ENCODE results near the gene OTUB2. TPM values are rescaled to one million over a fixed set of nuclear protein-coding genes. Genes with fewer than 3 reads are reported as not detected.

The OTUB2 gene
- total RNA-seq, 1 experiment from 2014 or later: 3.4 TPM

GRCh38 chr14:93986955-93987354, 39.2 kb upstream of the OTUB2 start:
- Histone ChIP-seq H3K27ac (ENCODE audit: low read length) (no peak overlapping the region), H3K36me3 (ENCODE audit: control insufficient read depth, insufficient read depth, low read length) (no peaks in the 10 kb centered on the region), H3K4me3 (ENCODE audit: low read depth in 2 of 2, low read length in 2 of 2) (no peak overlapping the region), H3K27me3 (ENCODE audit: control insufficient read depth, insufficient read depth, low read length) (no peaks in the 10 kb centered on the region), H3K4me1 (ENCODE audit: control insufficient read depth, insufficient read depth, low read length) (peaks cover 7% of the 10 kb centered on the region), H3K9me3 (ENCODE audit: control insufficient read depth, insufficient read depth, low read depth, low read length) (no peaks in the 10 kb centered on the region)
- ChIA-PET POLR2A (no interaction called here), CTCF (no interaction called here)
- intact Hi-C loops (cut with micrococcal nuclease; ENCODE audit: unreplicated experiment): no loop called here
- TF ChIP-seq, protein P1, sequence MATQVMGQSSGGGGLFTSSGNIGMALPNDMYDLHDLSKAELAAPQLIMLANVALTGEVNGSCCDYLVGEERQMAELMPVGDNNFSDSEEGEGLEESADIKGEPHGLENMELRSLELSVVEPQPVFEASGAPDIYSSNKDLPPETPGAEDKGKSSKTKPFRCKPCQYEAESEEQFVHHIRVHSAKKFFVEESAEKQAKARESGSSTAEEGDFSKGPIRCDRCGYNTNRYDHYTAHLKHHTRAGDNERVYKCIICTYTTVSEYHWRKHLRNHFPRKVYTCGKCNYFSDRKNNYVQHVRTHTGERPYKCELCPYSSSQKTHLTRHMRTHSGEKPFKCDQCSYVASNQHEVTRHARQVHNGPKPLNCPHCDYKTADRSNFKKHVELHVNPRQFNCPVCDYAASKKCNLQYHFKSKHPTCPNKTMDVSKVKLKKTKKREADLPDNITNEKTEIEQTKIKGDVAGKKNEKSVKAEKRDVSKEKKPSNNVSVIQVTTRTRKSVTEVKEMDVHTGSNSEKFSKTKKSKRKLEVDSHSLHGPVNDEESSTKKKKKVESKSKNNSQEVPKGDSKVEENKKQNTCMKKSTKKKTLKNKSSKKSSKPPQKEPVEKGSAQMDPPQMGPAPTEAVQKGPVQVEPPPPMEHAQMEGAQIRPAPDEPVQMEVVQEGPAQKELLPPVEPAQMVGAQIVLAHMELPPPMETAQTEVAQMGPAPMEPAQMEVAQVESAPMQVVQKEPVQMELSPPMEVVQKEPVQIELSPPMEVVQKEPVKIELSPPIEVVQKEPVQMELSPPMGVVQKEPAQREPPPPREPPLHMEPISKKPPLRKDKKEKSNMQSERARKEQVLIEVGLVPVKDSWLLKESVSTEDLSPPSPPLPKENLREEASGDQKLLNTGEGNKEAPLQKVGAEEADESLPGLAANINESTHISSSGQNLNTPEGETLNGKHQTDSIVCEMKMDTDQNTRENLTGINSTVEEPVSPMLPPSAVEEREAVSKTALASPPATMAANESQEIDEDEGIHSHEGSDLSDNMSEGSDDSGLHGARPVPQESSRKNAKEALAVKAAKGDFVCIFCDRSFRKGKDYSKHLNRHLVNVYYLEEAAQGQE (IDR thresholded peaks at IDR 0.05; ENCODE audit: insufficient read depth in 1 of 2, low read depth in 2 of 2, low read length in 1 of 2): no peak
- no peak for TF ChIP-seq TCF7L2 (IDR thresholded peaks at IDR 0.05; ENCODE audit: low read depth, low read length)
- TF ChIP-seq, protein P2, sequence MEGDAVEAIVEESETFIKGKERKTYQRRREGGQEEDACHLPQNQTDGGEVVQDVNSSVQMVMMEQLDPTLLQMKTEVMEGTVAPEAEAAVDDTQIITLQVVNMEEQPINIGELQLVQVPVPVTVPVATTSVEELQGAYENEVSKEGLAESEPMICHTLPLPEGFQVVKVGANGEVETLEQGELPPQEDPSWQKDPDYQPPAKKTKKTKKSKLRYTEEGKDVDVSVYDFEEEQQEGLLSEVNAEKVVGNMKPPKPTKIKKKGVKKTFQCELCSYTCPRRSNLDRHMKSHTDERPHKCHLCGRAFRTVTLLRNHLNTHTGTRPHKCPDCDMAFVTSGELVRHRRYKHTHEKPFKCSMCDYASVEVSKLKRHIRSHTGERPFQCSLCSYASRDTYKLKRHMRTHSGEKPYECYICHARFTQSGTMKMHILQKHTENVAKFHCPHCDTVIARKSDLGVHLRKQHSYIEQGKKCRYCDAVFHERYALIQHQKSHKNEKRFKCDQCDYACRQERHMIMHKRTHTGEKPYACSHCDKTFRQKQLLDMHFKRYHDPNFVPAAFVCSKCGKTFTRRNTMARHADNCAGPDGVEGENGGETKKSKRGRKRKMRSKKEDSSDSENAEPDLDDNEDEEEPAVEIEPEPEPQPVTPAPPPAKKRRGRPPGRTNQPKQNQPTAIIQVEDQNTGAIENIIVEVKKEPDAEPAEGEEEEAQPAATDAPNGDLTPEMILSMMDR (IDR thresholded peaks at IDR 0.05): no peak
- no peak for TF ChIP-seq SIN3A (IDR thresholded peaks at IDR 0.05; ENCODE audit: borderline replicate concordance, insufficient read depth, low read depth, low read length)
- no peak for TF ChIP-seq POLR2AphosphoS5 (IDR thresholded peaks at IDR 0.05; ENCODE audit: low read depth, low read length)
- no TSS peak for BruUV-seq (replicated peaks)
- DNase-seq (ENCODE audit: low read depth, low spot score): no peak
- ATAC-seq: no peak
- in situ Hi-C loops (cut with HindIII; ENCODE audit: low pct_unique_long_range_greater_than_20kb, low sequenced_read_pairs): no loop called here

GRCh38 chr14:93987376-93987775, 38.8 kb upstream of the OTUB2 start:
- DNase-seq (ENCODE audit: low read depth, low spot score): no peak
- ChIA-PET POLR2A (no interaction called here), CTCF (interaction anchor here (0.6 kb wide), 1 partner anchor 36 kb away, joined by 9 read pairs; no protein-coding TSS in a partner anchor)
- in situ Hi-C loops (cut with HindIII; ENCODE audit: low pct_unique_long_range_greater_than_20kb, low sequenced_read_pairs) (no loop called here), intact Hi-C loops (cut with micrococcal nuclease; ENCODE audit: unreplicated experiment) (no loop called here)
- H3K9me3 ChIP-seq (ENCODE audit: control insufficient read depth, insufficient read depth, low read depth, low read length): no peaks in the 10 kb centered on the region
- no peak overlapping the region for H3K27ac ChIP-seq (ENCODE audit: low read length)
- H3K36me3 ChIP-seq (ENCODE audit: control insufficient read depth, insufficient read depth, low read length): no peaks in the 10 kb centered on the region
- no peak overlapping the region for H3K4me3 ChIP-seq (ENCODE audit: low read depth in 2 of 2, low read length in 2 of 2)
- BruUV-seq (replicated peaks): no TSS peak
- no peaks in the 10 kb centered on the region for H3K27me3 ChIP-seq (ENCODE audit: control insufficient read depth, insufficient read depth, low read length)
- peaks cover 7% of the 10 kb centered on the region for H3K4me1 ChIP-seq (ENCODE audit: control insufficient read depth, insufficient read depth, low read length)
- TF ChIP-seq, protein P1 (IDR thresholded peaks at IDR 0.05; ENCODE audit: insufficient read depth in 1 of 2, low read depth in 2 of 2, low read length in 1 of 2): no peak
- no peak for TF ChIP-seq SIN3A (IDR thresholded peaks at IDR 0.05; ENCODE audit: borderline replicate concordance, insufficient read depth, low read depth, low read length)
- TF ChIP-seq, protein P2 (IDR thresholded peaks at IDR 0.05): no peak
- no peak for ATAC-seq
